Small intestine (tissue), 7 donors: Measurements from ENCODE around the gene CACNB2. TPM values are rescaled to one million over a fixed set of nuclear protein-coding genes. Genes with fewer than 3 reads are reported as not detected.

Source experiments
- DNase-seq, 2 donors: peaks; one replicate each; pipeline versions ENCODE4 v3.0.0 to v3.0.0-alpha.2; 2013
- FAIRE-seq: peaks from 2 replicates; lab custom pipeline; 2012; peaks lifted over from hg19 to GRCh38; lab: Jason Lieb, UNC
- H3K27ac ChIP-seq, 3 donors: one replicate each; pipeline ENCODE4 v1.5.1; 2013; ENCODE audit warnings: low read length in 2 of 3, mild to moderate bottlenecking in 2 of 3, control low read depth in 1 of 3, inconsistent platforms in 1 of 3, low read depth in 1 of 3, moderate library complexity in 1 of 3
- H3K27me3 ChIP-seq, 3 donors: one replicate each; pipeline ENCODE4 v1.6.1; 2013; ENCODE audit warnings: low read length in 3 of 3, inconsistent platforms in 1 of 3; ENCODE audit not compliant: control insufficient read depth in 3 of 3, insufficient read depth in 3 of 3
- H3K36me3 ChIP-seq, 3 donors: one replicate each; pipeline ENCODE4 v1.6.1; 2013; ENCODE audit warnings: low read length in 3 of 3, inconsistent platforms in 1 of 3, low read depth in 1 of 3, mild to moderate bottlenecking in 1 of 3, moderate library complexity in 1 of 3; ENCODE audit not compliant: control insufficient read depth in 3 of 3, insufficient read depth in 2 of 3
- H3K4me1 ChIP-seq, 3 donors: one replicate each; pipeline ENCODE4 v1.6.1; 2013; ENCODE audit warnings: low read length in 2 of 3, inconsistent platforms in 1 of 3, low read depth in 1 of 3, mild to moderate bottlenecking in 1 of 3, moderate library complexity in 1 of 3; ENCODE audit not compliant: control insufficient read depth in 3 of 3, insufficient read depth in 2 of 3
- H3K4me3 ChIP-seq, 3 donors: one replicate each; pipeline ENCODE4 v1.5.1; 2013; ENCODE audit warnings: low read length in 3 of 3, control low read depth in 1 of 3, inconsistent platforms in 1 of 3, low read depth in 1 of 3, mild to moderate bottlenecking in 1 of 3, moderate library complexity in 1 of 3
- H3K9me3 ChIP-seq, 2 donors: one replicate each; pipeline ENCODE4 v1.6.1; 2013; ENCODE audit warnings: low read depth in 1 of 2, low read length in 1 of 2; ENCODE audit not compliant: control insufficient read depth in 2 of 2, insufficient read depth in 1 of 2
- WGBS, 3 donors: extraction: QIAGEN DNeasy Blood & Tissue Kit; methylation state at CpG; one replicate each; pipeline ENCODE4 v1.1.7; 2013; 5-methylcytosine and 5-hydroxymethylcytosine counted together
- polyA plus RNA-seq, 4 donors: library from polyadenylated mRNA; stranded (reverse) in 3 of 4; unstranded in 1 of 4; fragments of 200-250 nt in 3 of 4; fragments of 120-200 nt in 1 of 4; gene quantifications; one replicate each; pipeline versions ENCODE4 v1.2.1 to v1.2.3, GENCODE V29; 2013
- donor health status: healthy with polysubstance abuse.
- donor health status: control.
- donor health status: control.
- donor health status: Bipolar disorder and iron deficiency.
- donor health status: healthy.

CACNB2 gene
- polyA plus RNA-seq, 4 donors, result 0.27 to 18.4 (median 2.3) TPM

GRCh38 chr10:18352175-18352574 is 212.0 kb downstream of the CACNB2 start:
- Histone ChIP-seq H3K36me3 (no peaks in the 10 kb centered on the region), H3K27ac (no peak overlapping the region), H3K27me3 (no peaks in the 10 kb centered on the region), H3K4me1 (no peaks in the 10 kb centered on the region), H3K9me3 (no peaks in the 10 kb centered on the region), H3K4me3 (no peak overlapping the region)
- DNase-seq (no peak), FAIRE-seq (no peak)
- 92 to 97% (median 97%) methylated on average over 3 of the region's 3 CpGs for WGBS, 3 donors

GRCh38 chr10:18359812-18360211 is 219.6 kb downstream of the CACNB2 start:
- Histone ChIP-seq H3K4me3 (no peak overlapping the region), H3K27me3 (no peaks in the 10 kb centered on the region), H3K27ac (peak overlapping the region in 1 of 3 donors; percentile 63), H3K36me3 (no peaks in the 10 kb centered on the region), H3K4me1 (peaks cover 0 to 5% (median 2%) of the 10 kb centered on the region in 3 donors), H3K9me3 (no peaks in the 10 kb centered on the region)
- FAIRE-seq, result no peak
- 13 to 59% (median 44%) methylated on average over 5 of the region's 5 CpGs for WGBS, 3 donors
- peak; percentile 86 to 95 for DNase-seq

GRCh38 chr10:18362892-18363291 is 222.7 kb downstream of the CACNB2 start:
- Histone ChIP-seq H3K27me3 (no peaks in the 10 kb centered on the region), H3K4me3 (no peak overlapping the region), H3K27ac (no peak overlapping the region), H3K9me3 (no peaks in the 10 kb centered on the region), H3K36me3 (no peaks in the 10 kb centered on the region), H3K4me1 (peaks cover 0 to 5% (median 2%) of the 10 kb centered on the region in 3 donors)
- no peak for DNase-seq
- WGBS, 3 donors, result 74 to 89% (median 82%) methylated on average over 1 of the region's 1 CpG
- no peak for FAIRE-seq

GRCh38 chr10:18364987-18365775 is 225.0 kb downstream of the CACNB2 start:
- no peaks in the 10 kb centered on the region for H3K27me3 ChIP-seq
- H3K4me3 ChIP-seq, result no peak overlapping the region
- no peak overlapping the region for H3K27ac ChIP-seq
- DNase-seq, result no peak
- no peaks in the 10 kb centered on the region for H3K36me3 ChIP-seq
- FAIRE-seq, result no peak
- 65 to 76% (median 70%) methylated on average over 4 of the region's 4 CpGs for WGBS, 3 donors
- H3K4me1 ChIP-seq, result peaks cover 0 to 2% (median 2%) of the 10 kb centered on the region in 3 donors
- no peaks in the 10 kb centered on the region for H3K9me3 ChIP-seq

GRCh38 chr10:18367840-18368239 is 227.6 kb downstream of the CACNB2 start:
- H3K36me3 ChIP-seq, result no peaks in the 10 kb centered on the region
- no peak overlapping the region for H3K4me3 ChIP-seq
- no peaks in the 10 kb centered on the region for H3K4me1 ChIP-seq
- DNase-seq (no peak), FAIRE-seq (no peak)
- no peaks in the 10 kb centered on the region for H3K9me3 ChIP-seq
- H3K27ac ChIP-seq, result no peak overlapping the region
- H3K27me3 ChIP-seq, result no peaks in the 10 kb centered on the region
- 67 to 76% (median 74%) methylated on average over 5 of the region's 5 CpGs for WGBS, 3 donors

GRCh38 chr10:18368273-18368672 is 228.0 kb downstream of the CACNB2 start:
- Histone ChIP-seq H3K9me3 (no peaks in the 10 kb centered on the region), H3K27ac (no peak overlapping the region), H3K4me3 (no peak overlapping the region), H3K27me3 (no peaks in the 10 kb centered on the region), H3K4me1 (no peaks in the 10 kb centered on the region), H3K36me3 (no peaks in the 10 kb centered on the region)
- FAIRE-seq (no peak), DNase-seq (no peak)
- WGBS, 3 donors, result 71 to 86% (median 83%) methylated on average over 3 of the region's 3 CpGs

GRCh38 chr10:18368682-18369081 is 228.5 kb downstream of the CACNB2 start:
- Histone ChIP-seq H3K27ac (no peak overlapping the region), H3K36me3 (no peaks in the 10 kb centered on the region), H3K4me3 (no peak overlapping the region), H3K27me3 (no peaks in the 10 kb centered on the region), H3K4me1 (no peaks in the 10 kb centered on the region), H3K9me3 (no peaks in the 10 kb centered on the region)
- DNase-seq (peak in 1 of 2 donors; percentile 18), FAIRE-seq (peak; percentile 19)
- WGBS, 3 donors, result 24 to 41% (median 29%) methylated on average over 1 of the region's 1 CpG

- no peak for DNase-seq
- WGBS, 3 donors, result 94 to 96% (median 96%) methylated on average over 4 of the region's 4 CpGs
- Histone ChIP-seq H3K4me3 (no peak overlapping the region), H3K4me1 (no peaks in the 10 kb centered on the region), H3K27ac (no peak overlapping the region), H3K36me3 (no peaks in the 10 kb centered on the region), H3K9me3 (no peaks in the 10 kb centered on the region), H3K27me3 (no peaks in the 10 kb centered on the region)
- FAIRE-seq, result no peak
Observed at GRCh38 chr10:18369859-18370473, 229.7 kb downstream of the CACNB2 start.
